Mammary microvascular endothelial cell (primary cell): ENCODE results near the gene ZNF385D. TPM values are rescaled to one million over a fixed set of nuclear protein-coding genes. Genes with fewer than 3 reads are reported as not detected.

Experiments
- total RNA-seq: library from RNA; depleted of rRNA; stranded (reverse); fragments of >200 nt; gene quantifications from 2 replicates; pipeline ENCODE4 v1.2.3, GENCODE V29; 2015

ZNF385D gene, protein sequence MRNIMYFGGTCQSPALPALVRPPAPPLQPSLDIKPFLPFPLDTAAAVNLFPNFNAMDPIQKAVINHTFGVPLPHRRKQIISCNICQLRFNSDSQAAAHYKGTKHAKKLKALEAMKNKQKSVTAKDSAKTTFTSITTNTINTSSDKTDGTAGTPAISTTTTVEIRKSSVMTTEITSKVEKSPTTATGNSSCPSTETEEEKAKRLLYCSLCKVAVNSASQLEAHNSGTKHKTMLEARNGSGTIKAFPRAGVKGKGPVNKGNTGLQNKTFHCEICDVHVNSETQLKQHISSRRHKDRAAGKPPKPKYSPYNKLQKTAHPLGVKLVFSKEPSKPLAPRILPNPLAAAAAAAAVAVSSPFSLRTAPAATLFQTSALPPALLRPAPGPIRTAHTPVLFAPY
- total RNA-seq: 2.2 and 4.5 TPM in 2 replicates

GRCh38 chr3:21750831-21751391 lies at the start of gene ZNF385D:
TSS of gene ZNF385D (minus strand) at chr3:21751210. CDS start at chr3:21750916, 294 bp downstream.

